Mesenchymal stem cell (in vitro differentiated cells and primary cell): ENCODE measurements around the gene GPR137B.
"Not testable (repeated sequence)": the region's sequence is repeated elsewhere in the genome, so short reads cannot be mapped to it uniquely, and the experiment has no call there.

Experiments used
- DNase-seq: peaks from one replicate; pipeline ENCODE4 v3.0.0-alpha.2; 2013
- H2AFZ ChIP-seq: one replicate; pipeline ENCODE4 v1.6.1; 2013; ENCODE audit warnings: low read depth, mild to moderate bottlenecking, control low read depth, inconsistent platforms, low read length, moderate library complexity
- H2AK5ac ChIP-seq: 2 replicates; pipeline ENCODE4 v1.6.1; 2013; ENCODE audit warnings: low read length, moderate library complexity, mild to moderate bottlenecking, inconsistent platforms; ENCODE audit not compliant: severe bottlenecking
- H2BK120ac ChIP-seq: one replicate; pipeline ENCODE4 v1.6.1; 2013; ENCODE audit warnings: low read depth, mild to moderate bottlenecking, inconsistent platforms, low read length, moderate library complexity
- H2BK12ac ChIP-seq, 2 experiments: one replicate each; pipeline ENCODE4 v1.6.1; 2013; ENCODE audit warnings: inconsistent platforms in 2 of 2, low read length in 2 of 2, mild to moderate bottlenecking in 2 of 2, moderate library complexity in 2 of 2, control low read depth in 1 of 2
- H2BK15ac ChIP-seq: one replicate; pipeline ENCODE4 v1.6.1; 2013; ENCODE audit warnings: mild to moderate bottlenecking, low read depth, inconsistent platforms; ENCODE audit not compliant: poor library complexity, severe bottlenecking
- H2BK5ac ChIP-seq: 2 replicates; pipeline ENCODE4 v1.6.1; 2013; ENCODE audit warnings: low read depth, mild to moderate bottlenecking, low read length, control low read depth, inconsistent platforms; ENCODE audit not compliant: poor library complexity, severe bottlenecking
- H3K14ac ChIP-seq, 2 experiments: one replicate each; pipeline ENCODE4 v1.6.1; 2013; ENCODE audit warnings: inconsistent platforms in 2 of 2, low read length in 2 of 2, control low read depth in 1 of 2, mild to moderate bottlenecking in 1 of 2, moderate library complexity in 1 of 2
- H3K18ac ChIP-seq, 2 experiments: one replicate each; pipeline ENCODE4 v1.6.1; 2013; ENCODE audit warnings: inconsistent platforms in 2 of 2, low read length in 2 of 2, control low read depth in 1 of 2, low read depth in 1 of 2, mild to moderate bottlenecking in 1 of 2
- H3K23ac ChIP-seq, 2 experiments: one replicate each; pipeline ENCODE4 v1.6.1; 2013; ENCODE audit warnings: inconsistent platforms in 2 of 2, low read length in 2 of 2, mild to moderate bottlenecking in 2 of 2, moderate library complexity in 2 of 2, control low read depth in 1 of 2
- H3K27ac ChIP-seq: 2 replicates; pipeline ENCODE4 v1.5.1; 2013; ENCODE audit warnings: mild to moderate bottlenecking, moderate library complexity, low read length, control low read depth, inconsistent platforms; ENCODE audit not compliant: poor library complexity, severe bottlenecking
- H3K27me3 ChIP-seq, 2 experiments: 2 replicates each; pipeline versions ENCODE4 v1.6.1 to v1.7.0; 2013; ENCODE audit warnings: low read length in 2 of 2, mild to moderate bottlenecking in 2 of 2, moderate library complexity in 2 of 2, control low read depth in 1 of 2, inconsistent platforms in 1 of 2; ENCODE audit not compliant: control insufficient read depth in 1 of 2, insufficient read depth in 1 of 2
- H3K36me3 ChIP-seq, 2 experiments: 2 replicates each; pipeline versions ENCODE4 v1.6.1 to v1.7.0; 2013; ENCODE audit warnings: low read length in 2 of 2, control low read depth in 1 of 2, inconsistent platforms in 1 of 2, low read depth in 1 of 2, mild to moderate bottlenecking in 1 of 2; ENCODE audit not compliant: insufficient read depth in 2 of 2, control insufficient read depth in 1 of 2
- H3K4ac ChIP-seq, 2 experiments: one replicate each; pipeline ENCODE4 v1.6.1; 2013; ENCODE audit warnings: inconsistent platforms in 2 of 2, low read length in 2 of 2, mild to moderate bottlenecking in 2 of 2, moderate library complexity in 2 of 2, control low read depth in 1 of 2, low read depth in 1 of 2
- H3K4me1 ChIP-seq: 2 replicates; pipeline ENCODE4 v1.6.1; 2013; ENCODE audit warnings: low read depth, low read length, control low read depth; ENCODE audit not compliant: control insufficient read depth, insufficient read depth
- H3K4me2 ChIP-seq: 2 replicates; pipeline ENCODE4 v1.6.1; 2013; ENCODE audit warnings: low read length, mild to moderate bottlenecking, inconsistent platforms; ENCODE audit not compliant: poor library complexity, severe bottlenecking
- H3K4me3 ChIP-seq, 2 experiments: 2 replicates each; pipeline versions ENCODE4 v1.5.1 to v1.7.0; 2013; ENCODE audit warnings: low read length in 2 of 2, mild to moderate bottlenecking in 2 of 2, control low read depth in 1 of 2, low read depth in 1 of 2; ENCODE audit not compliant: insufficient read depth in 1 of 2
- H3K79me1 ChIP-seq: replicated peaks from 2 replicates; pipeline ENCODE4 v1.6.1; 2013; ENCODE audit warnings: mild to moderate bottlenecking, control low read depth, low read length, inconsistent platforms; ENCODE audit not compliant: poor library complexity, severe bottlenecking
- H3K9ac ChIP-seq: 2 replicates; pipeline ENCODE4 v1.7.0; 2013; ENCODE audit warnings: mild to moderate bottlenecking, low read length, moderate library complexity
- H3K9me3 ChIP-seq: 2 replicates; pipeline ENCODE4 v1.7.0; 2013; ENCODE audit warnings: mild to moderate bottlenecking, low read length; ENCODE audit not compliant: control insufficient read depth
- H4K8ac ChIP-seq: one replicate; pipeline ENCODE4 v1.6.1; 2013; ENCODE audit warnings: inconsistent platforms, mild to moderate bottlenecking, low read length, moderate library complexity
- H4K91ac ChIP-seq: one replicate; pipeline ENCODE4 v1.6.1; 2013; ENCODE audit warnings: mild to moderate bottlenecking, low read length, inconsistent platforms
- WGBS: methylation state at CpG from one replicate; pipeline ENCODE4 v1.1.7; 2013; ENCODE audit warnings: mixed read lengths; 5-methylcytosine and 5-hydroxymethylcytosine counted together

The GPR137B gene

DNA sequence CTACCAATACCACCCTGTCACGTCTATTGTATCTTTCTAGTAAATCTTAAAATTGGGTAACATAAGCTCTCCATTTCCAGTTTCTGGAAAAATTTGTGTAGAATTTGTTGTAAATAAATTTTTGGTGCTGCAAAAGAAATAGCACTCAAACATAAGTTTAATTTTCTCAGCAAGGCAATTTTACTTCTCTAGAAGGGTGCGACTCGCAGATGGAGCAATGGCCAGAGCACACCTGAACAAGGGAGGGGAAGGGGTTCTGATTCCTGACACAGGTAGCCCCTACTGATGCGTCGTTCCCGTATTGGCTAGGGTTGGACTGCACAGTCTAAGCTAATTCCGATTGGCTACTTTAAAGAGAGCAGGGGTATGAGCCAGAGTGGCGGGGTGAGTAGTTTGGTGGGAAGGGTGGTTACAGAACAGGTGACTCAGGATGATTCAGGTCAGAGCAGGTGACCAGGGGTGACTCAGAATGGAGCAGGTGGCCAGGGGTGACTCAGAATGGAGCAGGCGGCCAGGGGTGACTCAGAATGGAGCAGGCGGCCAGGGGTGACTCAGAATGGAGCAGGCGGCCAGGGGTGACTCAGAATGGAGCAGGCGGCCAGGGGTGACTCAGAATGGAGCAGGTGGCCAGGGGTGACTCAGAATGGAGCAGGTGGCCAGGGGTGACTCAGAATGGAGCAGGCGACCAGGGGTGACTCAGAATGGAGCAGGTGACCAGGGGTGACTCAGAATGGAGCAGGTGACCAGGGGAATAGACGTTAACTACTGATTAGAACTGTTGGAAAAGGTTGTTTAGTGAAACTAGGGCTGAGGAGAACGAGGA is 45.5 kb upstream of the GPR137B start:
- H3K27ac ChIP-seq, H3K36me3 ChIP-seq, H2BK5ac ChIP-seq, H3K4ac ChIP-seq, H2BK15ac ChIP-seq, H3K4me1 ChIP-seq, H4K91ac ChIP-seq, H3K14ac ChIP-seq, H2BK120ac ChIP-seq, H3K79me1 ChIP-seq, H4K8ac ChIP-seq, H3K9ac ChIP-seq, H2AK5ac ChIP-seq, H3K4me2 ChIP-seq, H2AFZ ChIP-seq, H3K18ac ChIP-seq: not testable (repeated sequence)
- Histone ChIP-seq H3K4me3 (peak overlapping the region in 1 of 2 experiments; percentile 12), H3K23ac (peak overlapping the region in 1 of 2 experiments; percentile 1), H3K27me3 (peaks cover 9 to 21% of the 10 kb centered on the region in 2 experiments), H3K9me3 (peaks cover 13% of the 10 kb centered on the region), H2BK12ac (peak overlapping the region in 1 of 2 experiments; percentile 2)
- 62% methylated on average over 12 of the region's 15 CpGs for WGBS
- peak; percentile 91 for DNase-seq

DNA sequence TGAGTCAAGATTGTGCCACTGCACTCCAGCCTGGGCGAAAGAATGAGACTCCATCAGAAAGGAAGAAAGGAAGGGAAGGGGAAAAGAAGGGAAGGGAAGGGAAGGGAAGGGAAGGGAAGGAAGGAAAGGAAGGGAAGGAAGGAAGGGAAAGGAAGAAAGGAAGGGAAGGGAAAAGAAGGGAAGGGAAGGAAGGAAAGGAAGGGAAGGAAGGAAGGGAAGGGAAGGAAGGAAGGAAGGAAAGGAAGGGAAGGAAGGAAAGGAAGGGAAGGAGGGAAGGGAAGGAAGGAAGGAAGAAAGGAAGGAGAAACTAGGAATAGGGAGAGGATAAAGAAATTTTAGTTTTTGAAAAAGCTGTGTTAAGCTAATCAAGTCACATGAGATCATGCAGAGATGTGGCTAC is 44.1 kb upstream of the GPR137B start:
- 48% methylated on average over 1 of the region's 1 CpG for WGBS

DNA sequence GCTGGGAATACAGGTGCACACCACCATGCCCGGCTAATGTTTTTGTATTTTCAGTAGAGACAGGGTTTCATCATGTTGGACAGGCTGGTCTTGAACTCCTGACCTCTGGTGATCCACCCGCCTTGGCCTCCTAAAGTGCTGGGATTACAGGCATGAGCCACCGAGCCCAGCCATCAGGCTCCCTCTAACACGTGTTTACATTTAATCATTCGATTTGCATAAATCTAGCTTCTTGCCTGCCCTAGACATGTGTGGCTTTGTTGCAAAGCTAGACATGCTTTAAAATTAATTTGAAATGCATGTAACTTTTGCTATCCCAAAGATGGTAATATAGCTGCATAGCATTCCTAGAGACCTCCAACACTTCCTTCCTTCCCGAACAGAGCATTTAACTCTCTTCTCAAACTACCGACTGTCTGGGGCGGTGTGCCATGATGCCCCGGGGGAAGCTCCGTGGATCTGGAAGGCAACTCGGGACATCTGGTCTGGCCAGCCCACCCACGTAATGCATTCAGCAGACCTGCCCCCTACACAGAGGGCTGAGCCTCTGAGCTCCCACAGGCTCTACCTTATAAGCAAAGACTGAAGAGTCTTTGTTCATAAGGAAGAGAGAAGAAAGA is 42.9 kb upstream of the GPR137B start:
- H4K91ac ChIP-seq = no peak overlapping the region
- no peaks in the 10 kb centered on the region for H3K79me1 ChIP-seq
- peaks cover 9 to 25% of the 10 kb centered on the region in 2 experiments for H3K27me3 ChIP-seq
- H2BK120ac ChIP-seq = no peak overlapping the region
- H2BK12ac ChIP-seq = no peak overlapping the region
- no peaks in the 10 kb centered on the region for H3K36me3 ChIP-seq
- peak overlapping the region in 1 of 2 experiments; percentile 10 for H3K4me3 ChIP-seq
- no peak overlapping the region for H3K27ac ChIP-seq
- H3K18ac ChIP-seq = no peak overlapping the region
- H3K14ac ChIP-seq = no peak overlapping the region
- 84% methylated on average over 11 of the region's 12 CpGs for WGBS
- no peak overlapping the region for H4K8ac ChIP-seq
- H2BK15ac ChIP-seq = no peak overlapping the region
- H3K9ac ChIP-seq = no peak overlapping the region
- peaks cover 13% of the 10 kb centered on the region for H3K9me3 ChIP-seq
- H2AK5ac ChIP-seq = no peak overlapping the region
- no peak for DNase-seq
- no peak overlapping the region for H3K23ac ChIP-seq
- no peak overlapping the region for H3K4ac ChIP-seq
- no peak overlapping the region for H2AFZ ChIP-seq
- H3K4me2 ChIP-seq = no peak overlapping the region
- no peak overlapping the region for H2BK5ac ChIP-seq
- no peaks in the 10 kb centered on the region for H3K4me1 ChIP-seq

More for the DNA sequence above, 44.1 kb upstream of the GPR137B start:
- Histone ChIP-seq H2AFZ (no peak overlapping the region), H2BK5ac (no peak overlapping the region), H4K91ac (no peak overlapping the region), H4K8ac (no peak overlapping the region), H3K4ac (no peak overlapping the region), H3K4me2 (no peak overlapping the region), H3K4me3 (no peak overlapping the region), H3K79me1 (no peaks in the 10 kb centered on the region), H2BK12ac (no peak overlapping the region), H2BK120ac (no peak overlapping the region), H3K4me1 (no peaks in the 10 kb centered on the region), H3K14ac (no peak overlapping the region), H2AK5ac (no peak overlapping the region), H3K27me3 (peaks cover 9 to 25% of the 10 kb centered on the region in 2 experiments), H3K23ac (no peak overlapping the region), H3K36me3 (no peaks in the 10 kb centered on the region), H3K27ac (no peak overlapping the region), H3K9me3 (peaks cover 13% of the 10 kb centered on the region), H2BK15ac (no peak overlapping the region), H3K18ac (no peak overlapping the region), H3K9ac (no peak overlapping the region)
- DNase-seq = no peak

DNA sequence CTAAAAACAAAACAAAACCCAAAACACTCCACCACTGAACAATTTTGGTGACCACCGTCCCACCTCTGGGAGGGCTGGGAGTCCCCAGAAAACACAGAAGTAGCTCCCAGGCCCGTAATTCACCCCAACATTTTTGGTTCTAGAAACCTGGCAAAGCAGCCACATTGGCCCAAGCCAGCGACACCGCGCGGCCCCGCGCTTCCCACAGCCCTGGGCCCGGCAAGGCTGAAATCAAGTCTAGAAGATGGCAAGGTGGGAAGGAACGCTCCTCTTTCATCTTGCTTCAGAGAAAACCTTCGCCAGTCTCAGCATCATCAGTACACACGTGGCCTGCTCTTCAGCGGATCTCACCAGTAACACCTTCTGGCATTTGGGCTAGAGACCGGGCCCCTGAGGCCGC is 41.5 kb upstream of the GPR137B start:
- Histone ChIP-seq H3K9ac (no peak overlapping the region), H3K4me1 (no peaks in the 10 kb centered on the region), H4K8ac (no peak overlapping the region), H4K91ac (no peak overlapping the region), H2BK15ac (no peak overlapping the region), H2BK5ac (no peak overlapping the region), H2BK120ac (no peak overlapping the region), H3K79me1 (no peaks in the 10 kb centered on the region), H3K27ac (no peak overlapping the region), H3K23ac (no peak overlapping the region), H3K4me2 (no peak overlapping the region), H2AK5ac (no peak overlapping the region), H2AFZ (no peak overlapping the region), H3K4ac (no peak overlapping the region), H3K9me3 (peaks cover 12% of the 10 kb centered on the region), H2BK12ac (no peak overlapping the region), H3K4me3 (no peak overlapping the region), H3K18ac (no peak overlapping the region), H3K14ac (no peak overlapping the region), H3K36me3 (no peaks in the 10 kb centered on the region), H3K27me3 (peaks cover 9 to 25% of the 10 kb centered on the region in 2 experiments)
- DNase-seq = no peak
- 95% methylated on average over 15 of the region's 15 CpGs for WGBS
